Activated CD8-positive, alpha-beta memory T cell treated with anti-CD3 and anti-CD28 coated beads for 24 hours (primary cell): ENCODE results near the gene ZNF878.
"Not testable (repeated sequence)": the region's sequence is repeated elsewhere in the genome, so short reads cannot be mapped to it uniquely, and the experiment has no call there.

Experiments
- DNase-seq: peaks from one replicate; pipeline ENCODE4 v3.0.0-alpha.2; 2020

Gene ZNF878

DNA sequence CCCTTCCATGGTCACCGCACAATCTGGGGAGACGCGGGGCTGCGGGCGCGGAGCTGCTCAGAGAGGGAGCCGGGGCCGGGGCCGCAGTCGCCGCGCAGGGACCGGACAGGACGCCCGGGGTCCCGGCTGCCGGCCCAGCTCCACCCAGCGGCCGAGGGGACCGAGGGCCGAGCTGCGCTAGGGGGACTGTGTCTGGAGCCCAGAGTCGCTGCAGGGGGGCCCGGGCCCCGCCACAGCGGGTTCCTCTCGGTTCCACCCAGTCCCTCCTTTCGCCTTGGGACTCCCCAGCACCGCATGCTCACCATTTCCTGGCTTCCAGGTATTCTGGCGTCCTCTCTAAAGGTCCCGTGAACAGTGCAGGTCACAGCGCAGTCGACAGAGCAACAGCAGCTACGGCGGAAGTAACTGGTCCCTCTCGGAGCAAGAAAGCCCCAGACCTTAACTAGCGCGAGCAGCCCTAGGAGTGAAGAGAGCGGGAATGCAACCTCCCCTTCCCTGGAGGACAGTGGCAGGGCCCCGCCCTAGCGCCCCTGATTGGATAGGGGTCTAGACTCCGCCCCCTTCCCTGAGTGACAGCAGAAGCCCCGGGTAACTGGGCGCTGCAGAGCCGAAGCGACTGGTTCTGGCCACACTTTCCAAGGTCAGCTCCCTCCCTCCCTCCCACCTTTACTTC lies at the start of gene ZNF878:
TSS of gene ZNF878 (minus strand) at position 465 of the 673 bp plus-strand sequence. CDS start at position 305, 160 bp downstream.
- peak; percentile 78 for DNase-seq

DNA sequence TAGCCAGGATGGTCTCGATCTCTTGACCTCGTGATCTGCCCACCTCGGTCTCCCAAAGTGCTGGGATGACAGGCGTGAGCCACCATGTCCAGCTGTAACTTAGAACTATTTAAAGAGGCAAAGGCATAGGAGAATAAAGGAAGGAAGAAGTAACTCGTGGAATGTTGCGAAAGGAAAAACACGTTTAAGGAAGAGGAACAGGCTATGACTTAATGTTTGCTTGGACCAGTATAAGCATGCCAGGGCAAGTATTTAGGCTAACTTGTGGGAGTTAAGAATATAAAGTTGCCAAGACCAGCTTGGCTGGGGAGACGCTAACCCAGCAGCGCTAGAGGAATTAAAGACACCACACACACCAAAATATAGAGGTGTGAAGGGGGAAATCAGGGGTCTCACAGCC lies 45.3 kb upstream of the ZNF878 start:
- no peak for DNase-seq

DNA sequence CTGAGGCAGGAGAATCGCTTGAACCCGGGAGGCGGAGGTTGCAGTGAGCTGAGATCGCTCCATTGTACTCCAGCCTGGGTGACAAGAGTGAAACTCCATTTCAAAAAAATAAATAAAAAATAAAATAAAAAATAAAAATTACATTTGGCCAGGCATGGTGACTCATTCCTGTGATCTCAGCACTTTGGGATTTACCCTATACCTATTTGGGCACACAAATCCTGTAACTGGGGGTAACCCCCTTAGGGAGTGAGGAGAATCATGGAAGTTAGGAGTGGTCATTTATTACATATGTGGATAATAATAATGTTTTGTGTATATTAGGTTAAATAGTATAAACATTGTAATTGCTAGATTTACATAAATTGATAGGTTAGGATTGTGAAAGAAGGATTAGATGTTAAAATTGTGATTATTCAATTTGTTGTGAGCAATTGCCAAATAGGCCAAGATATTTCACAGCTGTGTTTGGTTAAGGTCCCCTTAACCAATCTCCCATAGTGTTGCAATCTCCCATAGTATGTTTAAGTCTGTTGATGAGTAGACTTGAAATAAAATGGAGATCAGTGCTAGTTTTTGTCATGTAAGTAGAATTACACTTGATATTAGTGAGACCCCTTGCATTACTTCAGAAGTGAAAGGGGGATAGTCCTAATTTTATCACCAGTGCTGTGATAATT lies 42.5 kb upstream of the ZNF878 start:
- DNase-seq: no peak

DNA sequence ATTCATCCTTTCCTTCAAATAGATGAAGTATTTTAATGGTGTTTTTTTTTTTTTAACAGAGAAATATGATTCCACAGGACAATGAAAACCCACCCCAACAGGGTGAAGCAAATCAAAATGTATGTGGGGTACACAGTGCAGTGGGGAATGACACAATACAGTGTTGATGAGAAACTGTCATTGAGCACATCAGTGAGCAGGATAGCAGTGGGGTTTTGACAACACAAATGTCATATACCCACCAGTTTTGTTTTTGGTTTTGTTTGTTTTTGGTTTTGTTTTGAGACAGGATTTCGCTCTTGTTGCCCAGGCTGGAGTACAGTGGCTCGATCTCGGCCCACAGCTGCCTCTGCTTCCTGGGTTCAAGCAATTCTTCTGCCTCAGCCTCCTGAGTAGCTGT lies 41.0 kb upstream of the ZNF878 start:
- no peak for DNase-seq

DNA sequence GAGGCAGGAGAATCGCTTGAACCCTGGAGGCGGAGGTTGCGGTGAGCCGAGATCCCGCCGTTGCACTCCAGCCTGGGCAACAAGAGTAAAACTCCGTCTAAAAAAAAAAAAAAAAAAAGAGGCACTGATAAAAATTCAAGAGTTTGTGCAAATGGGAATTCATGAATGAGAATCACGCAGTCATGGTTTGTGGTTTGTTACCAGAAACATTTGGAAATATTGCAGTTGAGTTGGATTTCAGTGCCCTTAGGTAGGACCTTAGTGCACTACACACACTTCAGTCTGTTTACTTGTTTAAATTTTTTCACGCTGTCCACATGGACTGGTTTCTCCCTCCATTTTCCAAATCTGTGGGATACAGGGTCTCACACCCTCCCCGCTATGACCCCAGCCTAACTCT lies 40.2 kb upstream of the ZNF878 start:
- DNase-seq: no peak

DNA sequence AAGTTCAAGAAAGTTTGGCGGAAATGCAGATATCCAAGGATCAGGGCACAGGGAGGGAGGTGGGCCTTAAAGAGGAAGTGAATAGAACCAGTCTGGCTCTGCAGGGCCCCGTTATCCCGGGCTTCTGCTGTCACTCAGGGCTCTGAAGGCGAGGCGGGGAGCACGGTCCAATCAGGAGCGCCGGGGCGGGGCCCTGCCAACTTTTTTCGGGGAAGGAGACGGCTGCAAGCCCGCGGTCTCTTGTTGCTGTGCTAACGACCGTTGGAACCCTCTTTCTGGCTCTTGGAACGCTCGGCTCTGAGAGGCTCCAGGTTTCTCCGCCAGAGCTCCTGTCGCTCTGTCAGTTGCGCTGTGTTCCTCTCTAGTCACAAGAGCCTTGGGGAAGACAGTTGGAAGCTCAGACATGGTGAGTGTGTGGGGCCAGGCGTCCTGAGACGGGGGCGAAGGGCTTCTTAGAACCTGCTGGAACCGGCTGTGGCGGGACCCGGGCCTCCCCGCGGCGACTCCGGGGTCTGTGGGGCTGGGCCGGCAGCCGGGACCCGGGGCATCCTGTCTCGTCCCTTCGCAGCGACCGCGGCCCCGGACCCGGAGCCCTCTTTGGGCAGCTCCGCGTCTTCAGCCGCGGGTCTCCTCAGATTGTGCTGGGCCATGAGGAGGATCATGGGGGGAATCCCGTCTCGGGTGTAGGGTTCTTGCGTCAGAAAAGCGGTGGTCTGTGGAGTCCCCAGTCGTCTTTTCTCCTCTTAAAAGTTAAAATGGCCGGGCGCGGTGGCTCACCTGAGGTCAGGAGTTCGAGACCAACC lies 39.5 kb upstream of the ZNF878 start:
- peak; percentile 81 for DNase-seq

DNA sequence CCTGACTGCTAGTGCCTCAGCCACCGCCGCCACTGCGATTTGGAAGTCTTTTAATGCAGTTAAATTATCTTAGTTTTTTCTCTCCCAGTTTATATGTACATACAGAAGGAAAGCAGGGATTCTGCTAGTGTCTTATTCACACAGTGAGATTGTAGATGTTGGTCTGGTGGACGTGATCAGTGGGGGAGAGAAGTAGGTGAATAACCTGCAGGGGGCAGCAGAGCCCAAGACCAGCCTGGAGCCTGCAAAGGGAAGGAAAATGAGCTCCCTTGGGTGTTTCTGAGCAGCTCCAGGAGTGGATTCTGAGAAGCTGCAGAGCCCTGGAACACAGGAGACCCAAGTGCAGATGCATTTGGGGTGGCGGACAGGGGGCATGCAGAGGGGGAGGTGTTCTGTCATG lies 38.0 kb upstream of the ZNF878 start:
- DNase-seq: peak; percentile 83

DNA sequence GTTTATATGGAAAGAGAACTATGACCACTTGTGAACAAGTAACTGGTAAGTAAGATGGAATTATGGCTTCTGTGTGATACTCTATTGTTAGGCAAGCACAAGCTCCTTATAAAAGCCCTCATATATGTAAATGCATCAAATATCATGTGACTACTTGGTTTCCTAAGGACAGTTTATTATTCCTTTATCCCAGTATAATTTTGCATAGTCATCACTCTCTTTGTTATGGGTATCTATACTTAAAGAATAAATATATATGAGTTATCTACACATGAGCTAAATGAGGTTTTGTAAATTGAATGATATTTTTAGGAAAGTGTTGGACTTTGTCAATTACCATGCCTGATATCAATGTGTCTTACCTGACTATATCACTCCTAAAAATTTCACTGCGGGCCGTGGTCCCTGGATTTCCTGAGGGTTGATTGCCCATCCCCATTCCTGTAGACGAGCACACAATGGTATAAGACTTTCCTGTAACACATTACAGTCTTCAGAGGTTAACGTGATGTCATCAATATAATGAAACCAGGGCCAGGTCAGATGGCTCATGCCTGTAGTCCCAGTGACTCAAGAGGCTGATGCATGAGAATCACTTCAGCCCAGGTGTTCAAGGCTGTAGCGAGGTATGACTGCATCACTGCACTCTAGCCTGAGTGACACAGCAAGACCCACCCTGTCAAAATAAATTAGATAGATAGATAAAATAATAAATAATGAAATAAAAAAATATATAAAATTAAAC lies 32.5 kb upstream of the ZNF878 start:
- DNase-seq: no peak

DNA sequence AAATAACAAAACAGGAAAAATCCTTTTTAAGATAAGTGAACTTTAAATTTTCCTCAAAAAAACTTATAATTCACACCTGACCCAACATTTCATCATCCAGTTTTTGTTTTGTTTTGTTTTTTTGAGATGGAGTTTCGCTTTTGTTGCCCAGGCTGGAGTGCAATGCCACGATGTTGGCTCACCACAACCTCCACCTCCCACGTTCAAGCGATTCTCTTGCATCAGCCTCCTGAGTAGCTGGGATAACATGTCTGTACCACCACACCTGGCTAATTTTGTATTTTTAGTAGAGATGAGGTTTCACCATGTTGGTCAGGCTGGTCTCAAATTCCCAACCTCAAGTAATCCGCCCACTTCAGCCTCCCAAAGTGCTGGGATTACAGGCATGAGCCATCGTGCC lies 30.6 kb upstream of the ZNF878 start:
- not testable (repeated sequence) for DNase-seq

DNA sequence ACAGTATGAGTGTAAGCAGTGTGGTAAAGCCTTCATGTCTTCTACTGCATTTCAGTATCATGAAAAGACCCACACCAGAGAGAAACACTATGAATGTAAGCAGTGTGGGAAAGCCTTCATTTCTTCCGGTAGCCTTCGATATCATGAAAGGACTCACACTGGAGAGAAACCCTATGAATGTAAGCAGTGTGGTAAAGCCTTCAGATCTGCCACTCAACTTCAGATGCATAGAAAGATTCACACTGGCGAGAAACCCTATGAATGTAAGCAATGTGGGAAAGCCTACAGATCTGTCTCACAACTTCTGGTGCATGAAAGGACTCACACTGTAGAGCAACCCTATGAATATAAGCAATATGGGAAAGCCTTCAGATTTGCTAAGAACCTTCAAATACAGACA lies 24.6 kb upstream of the ZNF878 start:
- DNase-seq: no peak

DNA sequence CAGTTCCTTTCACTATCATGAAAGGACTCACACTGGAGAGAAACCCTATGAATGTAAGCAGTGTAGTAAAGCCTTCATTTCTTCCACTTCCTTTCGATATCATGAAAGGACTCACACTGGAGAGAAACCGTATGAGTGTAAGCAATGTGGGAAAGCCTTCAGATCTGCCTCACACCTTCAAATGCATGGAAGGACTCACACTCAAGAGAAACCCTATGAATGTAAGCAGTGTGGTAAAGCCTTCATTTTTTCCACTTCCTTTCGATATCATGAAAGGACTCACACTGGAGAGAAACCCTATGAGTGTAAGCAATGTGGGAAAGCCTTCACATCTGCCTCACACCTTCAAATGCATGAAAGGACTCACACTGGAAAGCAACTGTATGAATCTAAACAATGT lies 23.6 kb upstream of the ZNF878 start:
- DNase-seq: not testable (repeated sequence)

DNA sequence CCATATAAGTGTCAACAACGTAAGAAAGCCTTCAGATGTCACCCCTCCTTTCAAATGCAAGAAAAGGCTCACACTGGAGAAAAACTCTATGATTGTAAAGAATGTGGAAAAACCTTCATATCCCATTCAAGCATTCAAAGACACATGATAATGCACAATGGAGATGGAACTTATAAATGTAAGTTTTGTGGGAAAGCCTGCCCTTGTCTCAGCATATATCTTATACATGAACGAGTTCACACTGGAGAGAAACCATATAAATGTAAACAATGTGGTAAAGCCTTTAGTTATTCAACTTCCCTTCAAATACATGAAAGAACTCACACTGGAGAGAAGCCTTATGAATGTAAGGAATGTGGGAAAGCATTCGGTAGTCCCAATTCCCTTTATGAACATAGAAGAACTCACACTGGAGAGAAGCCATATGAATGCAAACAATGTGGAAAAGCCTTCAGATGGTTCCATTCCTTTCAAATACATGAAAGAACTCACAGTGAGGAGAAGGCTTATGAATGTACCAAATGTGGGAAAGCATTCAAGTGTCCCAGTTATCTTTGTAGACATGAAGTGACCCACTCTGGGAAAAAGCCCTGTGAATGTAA lies 22.9 kb upstream of the ZNF878 start:
- no peak for DNase-seq

DNA sequence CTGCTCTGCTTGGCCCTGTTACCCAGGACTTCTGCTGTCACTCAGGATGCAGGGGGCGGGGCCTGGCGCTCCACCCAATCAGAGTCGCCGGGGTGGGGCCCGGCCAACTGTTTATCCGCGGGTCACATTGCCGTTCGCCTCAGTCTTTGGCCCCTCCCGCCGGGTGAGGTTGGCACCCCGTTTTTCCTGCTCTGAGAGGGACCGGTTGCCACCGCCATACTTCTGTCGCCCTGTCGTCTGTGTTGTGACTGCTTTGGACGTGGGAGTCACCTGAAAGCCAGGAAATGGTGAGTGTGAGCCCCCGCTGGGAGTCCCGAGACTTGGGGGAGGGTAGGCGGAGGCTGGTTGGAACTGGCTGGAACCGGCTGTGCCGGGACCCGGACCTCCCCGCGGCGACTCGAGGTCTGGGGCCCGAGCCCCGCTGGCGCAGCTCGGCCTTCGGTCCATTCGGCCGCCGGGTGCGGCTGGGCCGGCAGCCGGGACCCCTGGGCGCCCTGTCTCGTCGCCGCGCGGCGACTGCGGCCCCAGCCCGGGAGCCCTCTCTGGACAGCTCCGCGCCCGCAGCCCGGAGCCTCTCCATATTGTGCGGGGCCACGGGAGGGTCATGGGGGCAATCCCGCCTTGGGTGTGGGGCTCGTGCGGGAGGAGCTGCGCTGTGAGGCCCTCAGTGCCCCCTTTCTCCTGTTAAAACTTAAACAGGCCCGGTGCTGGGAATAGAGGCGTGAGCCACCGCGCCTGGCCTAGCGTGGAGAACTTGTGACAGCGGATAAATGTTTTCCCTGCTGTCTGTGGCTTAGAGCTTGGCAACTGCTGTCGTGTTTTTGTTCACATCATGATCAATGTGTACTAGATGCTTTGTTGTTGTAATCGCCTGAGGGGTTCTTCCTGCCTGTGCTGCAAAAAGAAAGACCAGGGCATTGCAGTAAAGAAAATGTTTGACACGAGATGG lies 12.1 kb upstream of the ZNF878 start, which contains the start of gene ZNF844:
TSS of gene ZNF844 (plus strand) at position 142 of the 949 bp plus-strand sequence. CDS start at position 285, 143 bp downstream.
- peak; percentile 90 for DNase-seq

DNA sequence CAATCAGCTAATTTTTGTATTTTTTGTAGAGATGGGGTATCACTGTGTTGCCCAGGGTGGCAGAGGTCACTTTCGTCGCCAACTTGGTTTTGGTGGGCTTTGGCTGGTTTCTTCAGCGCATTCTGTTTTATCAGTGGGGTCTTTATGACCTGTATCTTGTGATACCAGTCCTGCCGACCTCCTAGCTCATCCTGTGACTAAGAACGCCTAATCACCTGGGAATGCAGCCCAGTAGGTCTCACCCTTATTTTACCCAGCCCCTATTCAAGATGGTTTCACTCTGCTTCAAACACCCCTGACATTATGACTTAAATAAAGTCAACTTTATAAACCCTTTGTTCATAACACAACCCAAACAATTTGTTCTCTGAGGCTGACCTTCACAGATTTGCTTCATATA lies 3.0 kb upstream of the ZNF878 start:
- DNase-seq: no peak

DNA sequence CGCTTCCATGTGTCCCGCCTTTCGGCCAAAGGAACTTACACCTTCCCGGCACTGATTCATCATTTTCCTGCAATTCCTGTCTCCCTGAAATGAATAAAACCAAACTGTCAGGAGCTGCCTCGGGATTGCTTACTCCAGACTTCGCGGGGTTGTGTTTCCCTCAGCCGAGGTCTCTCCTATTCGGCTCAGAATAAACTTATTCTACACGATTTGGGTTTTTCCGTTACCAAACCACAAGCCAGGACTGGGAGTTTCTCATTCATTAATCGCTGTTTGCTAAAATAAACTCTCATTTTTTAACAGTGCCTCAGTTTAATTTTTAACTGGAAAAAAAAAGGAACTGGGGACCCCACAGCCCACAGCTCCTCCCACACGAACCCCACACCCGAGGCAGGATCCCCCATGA lies 667 bp downstream of the ZNF878 start:
- DNase-seq: no peak

DNA sequence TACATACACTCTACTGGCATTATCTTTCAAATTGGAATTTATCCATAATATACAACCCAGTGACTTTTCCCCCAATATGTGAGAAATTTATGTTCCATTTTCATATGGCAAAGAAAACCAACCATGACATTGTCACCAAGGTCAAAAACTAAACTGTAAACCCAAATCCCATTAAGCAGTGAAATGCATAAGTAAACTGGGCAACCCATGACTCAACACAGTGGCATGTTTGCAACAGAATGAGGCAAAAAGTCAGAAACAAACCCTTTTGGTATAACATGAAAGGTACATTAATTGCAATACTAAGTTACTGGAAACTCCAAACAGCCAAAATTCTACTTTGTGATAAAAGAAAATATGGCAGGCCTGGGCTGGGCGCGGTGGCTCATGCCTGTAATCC lies 4.9 kb downstream of the ZNF878 start:
- DNase-seq: no peak

DNA sequence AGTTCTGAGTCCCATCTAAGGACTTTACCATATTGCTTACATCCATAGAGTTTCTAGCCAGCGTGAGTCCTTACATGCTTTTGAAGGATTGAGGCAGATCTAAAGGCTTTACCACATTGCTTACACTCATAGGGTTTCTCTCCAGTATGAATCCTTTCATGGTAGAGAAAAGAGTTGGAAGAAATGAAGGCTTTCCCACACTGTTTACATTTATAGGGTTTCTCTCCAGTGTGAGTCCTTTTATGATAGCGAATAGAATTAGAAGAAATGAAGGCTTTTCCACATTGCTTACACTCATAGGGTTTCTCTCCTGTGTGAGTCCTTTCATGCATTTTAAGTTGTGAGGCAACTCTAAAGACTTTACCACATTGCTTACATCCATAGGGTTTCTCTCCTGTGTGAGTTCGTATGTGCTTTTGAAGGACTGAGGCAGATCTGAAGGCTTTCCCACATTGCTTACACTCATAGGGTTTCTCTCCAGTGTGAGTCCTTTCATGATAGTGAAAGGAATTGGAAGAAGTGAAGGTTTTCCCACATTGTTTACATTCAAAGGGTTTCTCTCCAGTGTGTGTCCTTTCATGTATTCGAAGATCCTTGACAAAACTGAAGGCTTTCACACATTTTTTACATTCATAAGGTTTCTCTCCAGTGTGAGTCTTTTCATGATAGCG lies 8.9 kb downstream of the ZNF878 start:
- no peak for DNase-seq

DNA sequence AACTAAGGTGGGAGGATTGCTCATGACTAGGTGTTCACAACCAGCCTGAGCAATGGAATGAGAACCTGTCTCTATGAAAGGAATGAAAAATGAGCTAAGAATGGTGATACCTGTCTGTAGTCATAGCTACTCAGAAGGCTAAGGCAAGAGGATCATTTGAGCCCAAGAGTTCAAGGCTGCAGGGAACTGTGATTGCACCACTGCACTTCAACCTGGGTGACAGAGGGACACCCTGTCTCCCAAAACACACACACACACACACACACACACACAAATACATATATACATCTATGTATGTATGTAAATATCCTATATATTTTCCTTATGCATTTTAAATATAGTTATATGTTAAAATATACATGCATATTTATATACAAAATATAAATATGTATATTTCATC lies 9.9 kb downstream of the ZNF878 start:
- no peak for DNase-seq

DNA sequence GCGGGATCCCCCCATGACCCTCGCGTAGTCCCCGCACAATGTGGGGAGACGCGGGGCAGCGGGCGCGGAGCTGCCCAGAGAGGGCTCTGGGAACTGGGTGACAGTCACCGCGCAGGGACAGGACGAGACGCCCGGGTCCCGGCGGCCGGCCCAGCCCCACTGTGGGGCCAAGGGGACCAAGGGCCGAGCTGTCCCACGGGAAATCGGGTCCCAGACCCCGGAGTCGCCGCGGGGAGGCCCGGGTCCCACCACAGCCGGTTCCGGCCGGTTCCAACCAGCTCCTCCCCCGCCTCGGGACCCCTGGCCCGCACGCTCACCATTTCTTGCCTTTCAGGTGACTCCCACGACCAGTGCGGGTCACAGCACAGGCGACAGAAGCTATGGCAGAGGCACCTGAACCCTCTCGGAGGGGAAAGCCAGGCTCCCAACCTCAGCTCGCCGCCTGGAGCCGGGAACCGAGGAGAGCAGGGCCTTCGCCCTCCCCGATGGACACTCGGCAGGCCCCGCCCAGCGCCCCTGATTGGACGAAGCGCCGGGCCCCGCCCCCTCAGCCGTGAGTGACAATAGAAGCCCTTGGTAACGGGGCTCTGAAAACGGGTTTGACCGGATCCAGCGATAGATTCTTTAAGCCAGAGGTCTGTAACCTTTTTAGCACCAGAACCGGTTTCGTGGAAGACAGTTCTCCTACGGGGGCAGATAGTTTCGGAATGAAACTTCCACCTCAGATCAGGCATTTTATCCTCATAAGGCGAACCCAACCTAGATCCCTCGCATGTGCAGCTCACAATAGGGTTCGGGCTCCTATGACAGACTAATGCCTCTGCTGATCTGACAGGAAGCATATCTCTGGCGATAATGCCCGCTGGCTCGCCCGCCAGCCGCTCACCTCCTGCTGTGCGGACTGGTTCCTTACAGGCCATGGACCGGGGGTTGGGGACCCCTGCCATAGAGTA lies 17.3 kb downstream of the ZNF878 start, which contains the start of gene ZNF433:
TSS of gene ZNF433 (minus strand) at position 460 of the 953 bp plus-strand sequence. CDS start at position 320, 140 bp downstream.
- DNase-seq: peak; percentile 85
